HG03103 (cell line): Measurements from ENCODE around the gene DPH1.

Source experiments
- ATAC-seq: cut with Tn5 transposase; IDR thresholded peaks from one replicate; pipeline ENCODE4 v1.9.1; 2021; ENCODE audit warnings: low read depth; ENCODE audit not compliant: unreplicated experiment

DPH1 gene

GRCh38 chr17:2059547-2060384 lies 29.8 kb downstream of the DPH1 start:
- ATAC-seq, result no peak

GRCh38 chr17:2060385-2060658 lies 30.4 kb downstream of the DPH1 start:
- ATAC-seq, result no peak

GRCh38 chr17:2060681-2061440 lies 30.9 kb downstream of the DPH1 start:
- no peak for ATAC-seq

GRCh38 chr17:2061441-2061958 lies 31.5 kb downstream of the DPH1 start:
- ATAC-seq, result no peak

GRCh38 chr17:2062571-2063183 lies 32.7 kb downstream of the DPH1 start:
- no peak for ATAC-seq

GRCh38 chr17:2063261-2064146 lies 33.6 kb downstream of the DPH1 start:
- ATAC-seq, result no peak

- ATAC-seq, result no peak
Observed at GRCh38 chr17:2064147-2064489, 34.2 kb downstream of the DPH1 start.

- no peak for ATAC-seq
Observed at GRCh38 chr17:2064520-2064971, 34.6 kb downstream of the DPH1 start.

GRCh38 chr17:2064980-2065785 lies 35.2 kb downstream of the DPH1 start:
- ATAC-seq, result no peak

- no peak for ATAC-seq
Observed at GRCh38 chr17:2065949-2066400, 36.0 kb downstream of the DPH1 start.

GRCh38 chr17:2067048-2067561 lies 37.2 kb downstream of the DPH1 start:
- no peak for ATAC-seq

GRCh38 chr17:2067608-2068024 lies 37.7 kb downstream of the DPH1 start:
- ATAC-seq, result no peak

GRCh38 chr17:2068031-2068518 lies 38.1 kb downstream of the DPH1 start:
- ATAC-seq, result no peak

- ATAC-seq, result no peak
Observed at GRCh38 chr17:2068519-2069051, 38.6 kb downstream of the DPH1 start.

GRCh38 chr17:2070241-2071023 lies 40.5 kb downstream of the DPH1 start:
- ATAC-seq, result peak; percentile 47

- ATAC-seq, result no peak
Observed at GRCh38 chr17:2071024-2071385, 41.1 kb downstream of the DPH1 start.

- ATAC-seq, result no peak
Observed at GRCh38 chr17:2071455-2072281, 41.7 kb downstream of the DPH1 start.
